OCI-LY1 (cell line): Measurements from ENCODE around the gene KLHL4.

Source experiments
- CTCF ChIP-seq: fragments of 200-600 bp; sonication (generic), shearing (Covaris generic); IDR thresholded peaks from 2 replicates; pipeline ENCODE4 v1.5.1; 2017; ENCODE audit warnings: mild to moderate bottlenecking, antibody characterized with exemption, low read length, moderate library complexity, mixed read lengths
- EZH2 ChIP-seq: fragments of 200-600 bp; sonication (generic), shearing (Covaris generic); IDR thresholded peaks from 2 replicates; pipeline ENCODE4 v1.8.0; 2017; ENCODE audit warnings: borderline replicate concordance, mixed run types, mild to moderate bottlenecking, antibody characterized with exemption, low read length, moderate library complexity, mixed read lengths

- TF ChIP-seq CTCF = no peak
- no peak for TF ChIP-seq EZH2
These were observed 41.8 kb upstream of the KLHL4 start for GRCh38 chrX:87475793-87476192.
